Measurements from ENCODE around the gene MYL12A.

MYL12A gene

GRCh38 chr18:3245185-3245564, 2.4 kb upstream of the MYL12A start:
- no peak for TF ChIP-seq ZFX (IDR thresholded peaks at IDR 0.05)
- TF ChIP-seq, protein P1, sequence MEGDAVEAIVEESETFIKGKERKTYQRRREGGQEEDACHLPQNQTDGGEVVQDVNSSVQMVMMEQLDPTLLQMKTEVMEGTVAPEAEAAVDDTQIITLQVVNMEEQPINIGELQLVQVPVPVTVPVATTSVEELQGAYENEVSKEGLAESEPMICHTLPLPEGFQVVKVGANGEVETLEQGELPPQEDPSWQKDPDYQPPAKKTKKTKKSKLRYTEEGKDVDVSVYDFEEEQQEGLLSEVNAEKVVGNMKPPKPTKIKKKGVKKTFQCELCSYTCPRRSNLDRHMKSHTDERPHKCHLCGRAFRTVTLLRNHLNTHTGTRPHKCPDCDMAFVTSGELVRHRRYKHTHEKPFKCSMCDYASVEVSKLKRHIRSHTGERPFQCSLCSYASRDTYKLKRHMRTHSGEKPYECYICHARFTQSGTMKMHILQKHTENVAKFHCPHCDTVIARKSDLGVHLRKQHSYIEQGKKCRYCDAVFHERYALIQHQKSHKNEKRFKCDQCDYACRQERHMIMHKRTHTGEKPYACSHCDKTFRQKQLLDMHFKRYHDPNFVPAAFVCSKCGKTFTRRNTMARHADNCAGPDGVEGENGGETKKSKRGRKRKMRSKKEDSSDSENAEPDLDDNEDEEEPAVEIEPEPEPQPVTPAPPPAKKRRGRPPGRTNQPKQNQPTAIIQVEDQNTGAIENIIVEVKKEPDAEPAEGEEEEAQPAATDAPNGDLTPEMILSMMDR (conservative IDR thresholded peaks at IDR 0.05): no peak
- H3K27ac ChIP-seq: no peak overlapping the region

- no peak for TF ChIP-seq ZFX (IDR thresholded peaks at IDR 0.05)
- TF ChIP-seq, protein P1 (conservative IDR thresholded peaks at IDR 0.05): peak; percentile 97
- H3K27ac ChIP-seq: peak overlapping the region; percentile 88
These were observed 1.6 kb upstream of the MYL12A start for GRCh38 chr18:3245853-3246634.

DNA sequence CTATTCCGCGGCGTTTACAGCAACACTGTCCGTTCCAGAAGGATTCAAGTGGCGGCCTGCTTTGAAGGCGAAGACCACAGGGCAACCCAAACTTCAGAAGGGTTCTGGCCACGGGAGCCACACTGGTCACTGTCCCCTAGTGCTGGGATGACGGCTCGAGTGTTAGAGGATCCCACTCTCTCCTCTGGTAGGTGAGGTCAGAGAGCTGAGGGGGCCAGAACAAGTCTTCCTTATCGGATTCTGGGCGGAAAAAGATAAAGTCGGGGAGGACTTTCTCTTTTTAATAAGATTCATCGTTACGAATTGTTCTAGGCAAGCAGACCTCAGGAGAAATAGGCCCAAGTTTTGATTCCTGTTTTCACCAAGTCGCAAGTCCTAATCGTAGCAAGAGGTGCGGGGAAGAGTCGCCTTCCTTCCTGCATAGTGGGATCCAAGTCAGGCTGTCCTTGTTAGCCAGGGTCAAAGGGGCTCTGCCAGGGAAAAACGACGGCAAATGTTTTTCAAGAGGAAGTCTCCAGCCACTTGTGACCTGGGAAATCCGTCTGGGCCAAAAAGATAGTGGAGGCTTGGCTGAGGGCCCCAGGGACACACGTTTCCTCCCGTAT, 864 bp upstream of the MYL12A start:
- TF ChIP-seq ZFX (IDR thresholded peaks at IDR 0.05): 0 out of 2 replicates have a peak, but pooled peaks have one; percentile 18
- TF ChIP-seq, protein P1 (conservative IDR thresholded peaks at IDR 0.05): no peak

GRCh38 chr18:3248062-3248657, 559 bp downstream of the MYL12A start:
- peak overlapping the region; percentile 88 for H3K27ac ChIP-seq
- no peak for TF ChIP-seq ZFX (IDR thresholded peaks at IDR 0.05)
- TF ChIP-seq, protein P1 (conservative IDR thresholded peaks at IDR 0.05): no peak

More for the DNA sequence above, 864 bp upstream of the MYL12A start:
- peak overlapping the region; percentile 88 for H3K27ac ChIP-seq

DNA sequence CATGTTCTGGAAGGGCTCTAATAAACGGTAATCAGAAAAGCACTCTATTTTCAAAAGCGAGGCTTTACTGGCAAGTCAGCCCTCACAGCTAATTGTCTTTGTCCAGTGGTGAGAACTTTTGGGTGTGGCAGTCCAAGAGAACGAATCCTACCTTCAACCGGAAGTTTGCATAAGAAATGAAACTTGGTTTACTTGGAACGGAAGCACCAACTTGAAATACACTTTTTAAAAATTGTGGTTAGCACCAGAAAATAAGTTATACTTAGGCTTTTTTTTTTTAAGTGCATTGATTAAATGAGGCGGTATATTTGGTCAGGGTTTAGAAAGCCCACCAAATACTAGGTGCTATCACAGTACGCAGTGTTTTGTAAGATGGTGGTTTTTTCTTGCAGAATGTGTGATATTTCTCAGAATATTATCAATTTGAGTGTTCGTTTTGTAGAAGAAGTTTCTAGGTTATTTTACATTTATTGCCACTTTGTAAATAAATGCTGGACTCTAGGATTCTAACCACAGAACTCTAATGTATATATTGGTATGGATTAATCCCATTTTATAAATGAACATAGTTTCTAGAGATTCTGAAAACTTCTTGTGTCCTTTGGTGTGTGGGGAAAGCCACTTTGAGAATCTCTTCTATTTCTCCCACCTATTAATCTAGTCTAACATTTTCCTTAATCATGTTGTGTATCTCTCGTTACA, 1.2 kb downstream of the MYL12A start:
- TF ChIP-seq, protein P1 (conservative IDR thresholded peaks at IDR 0.05): no peak
- no peak for TF ChIP-seq ZFX (IDR thresholded peaks at IDR 0.05)
- no peak overlapping the region for H3K27ac ChIP-seq

DNA sequence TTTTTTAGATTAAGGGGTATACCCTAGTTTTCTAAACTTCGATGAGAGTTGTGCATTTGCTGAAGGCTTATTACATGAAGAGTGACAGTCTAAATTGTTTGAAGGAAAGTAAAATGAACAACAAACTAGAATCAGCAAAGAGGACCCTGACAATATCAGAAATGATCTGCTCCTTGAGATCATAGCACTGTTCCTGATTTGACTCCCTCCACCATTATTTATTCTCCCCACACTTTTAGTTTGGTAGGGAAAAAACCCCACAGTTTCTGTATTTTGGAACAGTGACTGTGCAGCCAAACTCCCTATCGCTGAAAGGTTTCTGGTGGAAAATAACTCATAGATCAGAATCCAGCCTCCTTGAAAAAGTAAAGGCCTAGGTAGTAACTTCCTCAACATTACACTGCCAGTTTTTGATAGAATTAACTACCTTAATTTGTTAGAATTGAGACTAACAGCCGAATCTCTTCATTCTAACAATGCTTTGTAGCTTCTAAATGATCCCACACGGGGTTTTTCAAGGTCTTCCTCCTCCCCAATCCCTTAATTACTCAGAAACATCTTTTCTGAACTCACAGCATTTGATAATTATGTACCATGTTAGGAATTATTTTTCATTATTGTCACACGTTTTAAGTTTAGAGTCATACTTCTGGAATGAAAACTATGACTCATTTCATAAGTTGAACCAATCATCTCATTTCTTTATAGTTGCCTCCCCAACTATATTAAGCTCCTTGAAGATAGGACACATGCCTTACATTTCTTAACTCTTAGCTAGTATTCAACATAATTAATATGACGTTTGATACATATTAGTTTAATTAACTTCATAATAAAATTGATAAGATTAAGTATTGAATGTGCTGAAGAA, 2.9 kb downstream of the MYL12A start:
- H3K27ac ChIP-seq: no peak overlapping the region

More for the DNA sequence above, 2.9 kb downstream of the MYL12A start:
- TF ChIP-seq ZFX (IDR thresholded peaks at IDR 0.05): no peak
- TF ChIP-seq, protein P1 (conservative IDR thresholded peaks at IDR 0.05): no peak
